GM12878 (cell line): ENCODE data around the gene G6PC1. TPM values are rescaled to one million over a fixed set of nuclear protein-coding genes. Genes with fewer than 3 reads are reported as not detected.

Source experiments
- ATAC-seq: fragments of 200-7000 bp; cut with Tn5 transposase; 3 replicates; pipeline ENCODE4 v1.9.1; 2020; ENCODE audit warnings: mild to moderate bottlenecking, moderate library complexity
- BruUV-seq: library from RNA; stranded (reverse); fragments of 400-500 nt; replicated peaks from 2 replicates; lab custom pipeline; 2021; lab: Mats Ljungman, UMichigan
- CTCF ChIA-PET: fragments of 300-600 bp; sonication (Branson Sonifier 250); formaldehyde crosslinking; extraction: SDS; loops from one replicate; lab custom pipeline; 2021; ENCODE audit warnings: inconsistent platforms; lab: Yijun Ruan, JAX
- POLR2A ChIA-PET: fragments of 350-600 bp; formaldehyde crosslinking; extraction: SDS; loops from one replicate; lab custom pipeline; 2021; ENCODE audit warnings: inconsistent platforms; lab: Charles Lee
- RAD21 ChIA-PET: fragments of 300-600 bp; sonication (Branson Sonifier 250); formaldehyde crosslinking; loops from one replicate; lab custom pipeline; 2023; ENCODE audit warnings: antibody characterized with exemption; ENCODE audit not compliant: unreplicated experiment; lab: Charles Lee
- SMC1A ChIA-PET: fragments of 300-600 bp; sonication (Branson Sonifier 250); formaldehyde crosslinking; loops from one replicate; lab custom pipeline; 2023; ENCODE audit not compliant: unreplicated experiment, uncharacterized antibody; lab: Charles Lee
- DNase-seq: peaks from one replicate; pipeline ENCODE4 v3.0.0-alpha.2; 2011; ENCODE audit warnings: low read depth, low spot score
- FAIRE-seq: peaks from 3 replicates; lab custom pipeline; 2011; peaks lifted over from hg19 to GRCh38; lab: Jason Lieb, UNC
- H2AFZ ChIP-seq: 2 replicates; pipeline ENCODE4 v1.6.0; 2011; ENCODE audit warnings: low read depth, low read length, control low read depth; ENCODE audit not compliant: control insufficient read depth
- H3K27ac ChIP-seq: 2 replicates; pipeline ENCODE4 v1.5.1; 2011; ENCODE audit warnings: control low read depth; ENCODE audit not compliant: control insufficient read depth, insufficient read depth
- H3K27me3 ChIP-seq, 2 experiments: replicated peaks in 1 of 2; 2 replicates each; pipeline versions ENCODE4 v1.6.0 to v1.6.1; 2011; ENCODE audit warnings: low read length in 1 of 2; ENCODE audit not compliant: control insufficient read depth in 2 of 2, insufficient read depth in 2 of 2
- H3K36me3 ChIP-seq, 2 experiments: 2 replicates each; pipeline ENCODE4 v1.5.1; 2011; ENCODE audit warnings: low read length in 1 of 2; ENCODE audit not compliant: control insufficient read depth in 2 of 2, insufficient read depth in 2 of 2
- H3K4me1 ChIP-seq: 2 replicates; pipeline ENCODE4 v1.6.1; 2011; ENCODE audit warnings: mild to moderate bottlenecking, low read length, moderate library complexity, mixed read lengths; ENCODE audit not compliant: control insufficient read depth, insufficient read depth
- H3K4me2 ChIP-seq: 2 replicates; pipeline ENCODE4 v1.6.0; 2011; ENCODE audit warnings: control low read depth; ENCODE audit not compliant: control insufficient read depth, insufficient read depth
- H3K4me3 ChIP-seq: fragments of 200-600 bp; sonication (generic); 2 replicates; pipeline ENCODE4 v1.5.1; 2016
- H3K79me2 ChIP-seq: 2 replicates; pipeline ENCODE4 v1.6.0; 2011; ENCODE audit warnings: low read length; ENCODE audit not compliant: control insufficient read depth, insufficient read depth
- H3K9ac ChIP-seq: 2 replicates; pipeline ENCODE4 v1.8.0; 2011; ENCODE audit warnings: low read length, control low read depth, mixed read lengths; ENCODE audit not compliant: control insufficient read depth, insufficient read depth
- H3K9me3 ChIP-seq: replicated peaks from 3 replicates; pipeline ENCODE4 v1.5.1; 2011; ENCODE audit warnings: mild to moderate bottlenecking, low read length; ENCODE audit not compliant: control insufficient read depth, insufficient read depth
- H4K20me1 ChIP-seq: 2 replicates; pipeline ENCODE4 v1.6.0; 2011; ENCODE audit not compliant: control insufficient read depth, insufficient read depth
- BCLAF1 ChIP-seq: fragments of 450-650 bp; IDR thresholded peaks from 2 replicates; pipeline ENCODE4 v1.6.1; 2017; ENCODE audit warnings: antibody characterized with exemption, mild to moderate bottlenecking, moderate library complexity
- BMI1 ChIP-seq: fragments of 450-650 bp; IDR thresholded peaks from 2 replicates; pipeline ENCODE4 v1.6.1; 2016; ENCODE audit warnings: mild to moderate bottlenecking, moderate library complexity, borderline replicate concordance
- EZH2 ChIP-seq: IDR thresholded peaks from 2 replicates; pipeline ENCODE4 v1.6.1; 2012; ENCODE audit warnings: low read depth, mild to moderate bottlenecking, control low read depth, inconsistent platforms, low read length, borderline replicate concordance; ENCODE audit not compliant: control insufficient read depth
- KAT2A ChIP-seq: conservative IDR thresholded peaks from 2 replicates; pipeline ENCODE4 v1.6.1; 2011; ENCODE audit warnings: low read depth, low read length; ENCODE audit not compliant: control insufficient read depth
- POLR2AphosphoS2 ChIP-seq: IDR thresholded peaks from 2 replicates; pipeline ENCODE4 v1.6.1; 2011; ENCODE audit warnings: low read depth, mild to moderate bottlenecking, low read length, improper control_type of control experiment, moderate library complexity
- POLR2AphosphoS5 ChIP-seq: IDR thresholded peaks from 2 replicates; pipeline ENCODE4 v1.6.1; 2011; ENCODE audit warnings: mild to moderate bottlenecking, low read length, inconsistent platforms
- PRDM15 ChIP-seq: fragments of 450-650 bp; formaldehyde crosslinking; IDR thresholded peaks from 2 replicates; pipeline ENCODE4 v1.4.0; 2020; ENCODE audit warnings: mild to moderate bottlenecking, moderate library complexity
- SKIL ChIP-seq: fragments of 450-650 bp; IDR thresholded peaks from 2 replicates; pipeline ENCODE4 v1.6.1; 2017; ENCODE audit warnings: mild to moderate bottlenecking, low read depth, inconsistent platforms; ENCODE audit not compliant: poor library complexity, severe bottlenecking
- STAT3 ChIP-seq: IDR thresholded peaks from 2 replicates; pipeline ENCODE4 v1.6.1; 2011; ENCODE audit warnings: low read depth, low read length, improper control_type of control experiment
- USF2 ChIP-seq: IDR thresholded peaks from 2 replicates; pipeline ENCODE4 v1.6.1; 2011; ENCODE audit warnings: low read depth, low read length, improper control_type of control experiment, borderline replicate concordance
- ZBTB33 ChIP-seq: fragments of 450-650 bp; IDR thresholded peaks from 2 replicates; pipeline ENCODE4 v1.6.1; 2017; ENCODE audit warnings: mild to moderate bottlenecking
- ZNF384 ChIP-seq: IDR thresholded peaks from 2 replicates; pipeline ENCODE4 v1.6.1; 2012; ENCODE audit warnings: low read depth, mild to moderate bottlenecking, low read length, improper control_type of control experiment, borderline replicate concordance
- WGBS: methylation state at CpG from one replicate; pipeline ENCODE4 v1.1.6; 2016; ENCODE audit warnings: low lambda C conversion rate; ENCODE audit not compliant: insufficient replicate concordance, insufficient coverage; ENCODE audit errors: missing lambda C conversion rate; 5-methylcytosine and 5-hydroxymethylcytosine counted together
- in situ Hi-C: fragments of 300-500 bp; cut with MboI; formaldehyde crosslinking; loops from 9 replicates; pipeline ENCODE4 v1.14.3; 2018; ENCODE audit warnings: mixed read lengths
- intact Hi-C: fragments of 100-400 bp; cut with micrococcal nuclease; formaldehyde crosslinking; loops from one replicate; pipeline ENCODE4 v1.14.2; 2022; ENCODE audit not compliant: unreplicated experiment
- polyA plus RNA-seq, 11 experiments: library from polyadenylated mRNA; depleted of rRNA in 4 of 11; unstranded in 6 of 11; stranded (reverse) in 5 of 11; fragments of >200 nt; fragmentation: Nextera tagmentation in 4 of 11; fragmentation: Illumina TruSeq in 1 of 11; extraction: Ambion mirVana in 4 of 11; extraction: Trizol in 1 of 11; gene quantifications; 1 replicate in 1 of 11; 2 replicates in 10 of 11; pipeline versions ENCODE4 v1.2.1 to v1.2.3, GENCODE V29; 2011 to 2016; ENCODE audit warnings: inconsistent platforms in 2 of 11, missing spikeins in 2 of 11, low read depth in 1 of 11
- total RNA-seq, 4 experiments: library from RNA; depleted of rRNA in 3 of 4; stranded (reverse); fragments of >200 nt in 3 of 4; fragmentation: Illumina TruSeq in 1 of 4; extraction: Trizol in 1 of 4; gene quantifications; 2 replicates each; pipeline versions ENCODE4 v1.2.1 to v1.2.3, GENCODE V29; 2013 to 2021

Gene G6PC1
- total and polyA plus RNA-seq, 10 of the 15 experiments (the other 5 are each of a cell fraction or from before 2014, with no cell fraction given), result not detected

- ChIA-PET CTCF (no interaction called here), POLR2A (no interaction called here)
- BruUV-seq, result no TSS peak
- TF ChIP-seq SKIL (no peak), USF2 (no peak), EZH2 (no peak), BMI1 (no peak), KAT2A (no peak), POLR2AphosphoS5 (no peak), STAT3 (no peak), PRDM15 (CRISPR knock-in tag) (no peak), ZNF384 (no peak), ZBTB33 (no peak), BCLAF1 (no peak), POLR2AphosphoS2 (no peak)
These were observed 27.3 kb upstream of the G6PC1 start for GRCh38 chr17:42873315-42873714.

More at GRCh38 chr17:42873315-42873714, 27.3 kb upstream of the G6PC1 start:
- Histone ChIP-seq H3K79me2 (no peaks in the 10 kb centered on the region), H3K9me3 (no peaks in the 10 kb centered on the region; the same call in 2 of the 3 replicates), H3K27me3 (peaks cover 0 to 3% of the 10 kb centered on the region in 2 experiments; a peak in 3 of 4 replicates), H3K4me3 (no peak overlapping the region), H2AFZ (no peak overlapping the region), H3K9ac (no peak overlapping the region), H4K20me1 (no peaks in the 10 kb centered on the region), H3K36me3 (no peaks in the 10 kb centered on the region), H3K4me1 (no peaks in the 10 kb centered on the region), H3K4me2 (no peak overlapping the region), H3K27ac (no peak overlapping the region)
- intact Hi-C loops (no loop called here), in situ Hi-C loops (no loop called here)
- ATAC-seq (no peak), FAIRE-seq (no peak), DNase-seq (no peak)
- SMC1A ChIA-PET, result no interaction called here
- 50% methylated on average over 6 of the region's 6 CpGs for WGBS
- RAD21 ChIA-PET, result no interaction called here
